ENCODE results near the gene CUEDC1.

Gene CUEDC1

GRCh38 chr17:57832314-57833178 is 122.7 kb downstream of the CUEDC1 start:
- no peak for DNase-seq

GRCh38 chr17:57830880-57831279 is 124.3 kb downstream of the CUEDC1 start:
- DNase-seq = no peak

- peak; percentile 31 for DNase-seq
These were observed 131.5 kb downstream of the CUEDC1 start for GRCh38 chr17:57823469-57824401.

- DNase-seq = no peak
These were observed 135.3 kb downstream of the CUEDC1 start for GRCh38 chr17:57819867-57820266.

GRCh38 chr17:57819285-57819684 is 135.9 kb downstream of the CUEDC1 start:
- no peak for DNase-seq

DNA sequence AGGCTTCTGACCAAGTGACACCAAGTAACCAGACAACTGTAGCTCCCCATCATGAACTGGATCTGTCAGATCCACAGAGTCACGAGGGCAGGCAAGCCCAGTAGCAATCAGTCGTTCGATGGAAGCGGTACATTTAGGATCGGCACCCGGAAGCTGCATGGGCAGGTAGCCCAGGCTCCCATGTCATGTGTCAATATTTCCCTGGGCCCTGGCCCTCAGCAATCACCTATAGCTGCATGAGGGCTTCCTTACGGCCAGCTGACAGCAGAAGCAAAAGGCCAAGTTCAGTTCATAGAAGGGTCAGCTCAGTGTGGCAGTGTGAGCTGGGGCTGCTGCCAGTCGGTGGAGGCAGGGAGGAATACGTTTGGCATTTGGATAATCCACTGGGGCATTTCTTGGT is 137.1 kb downstream of the CUEDC1 start:
- no peak for DNase-seq

DNA sequence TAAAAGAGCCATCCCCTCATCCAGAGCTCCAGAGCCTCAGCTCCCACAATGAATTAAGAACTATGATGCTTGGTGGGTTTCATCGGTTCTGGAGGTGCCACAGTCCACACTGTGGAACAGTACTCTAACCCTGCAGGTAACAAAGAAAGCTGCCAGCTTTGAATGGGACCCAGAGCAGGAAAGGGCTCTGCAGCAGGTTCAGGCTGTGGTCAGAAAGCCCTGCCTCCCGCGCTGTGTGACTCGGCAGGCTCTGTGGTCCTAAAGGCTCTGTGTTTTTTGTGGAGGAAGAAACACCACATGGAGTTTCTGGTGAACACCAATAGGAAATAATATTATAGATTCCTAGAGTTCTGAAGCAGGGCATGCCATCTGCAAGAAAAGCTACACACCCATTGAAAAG is 137.9 kb downstream of the CUEDC1 start:
- no peak for DNase-seq

GRCh38 chr17:57814421-57814820 is 140.8 kb downstream of the CUEDC1 start:
- no peak for DNase-seq

- no peak for DNase-seq
These were observed 143.5 kb downstream of the CUEDC1 start for GRCh38 chr17:57811638-57812280.
